CD4-positive, alpha-beta T cell treated with Interleukin-15 for 4 hours (primary cell): Measurements from ENCODE around the gene MED13L.

Source experiments
- DNase-seq: peaks from one replicate; pipeline ENCODE4 v3.0.0-alpha.2; 2020; ENCODE audit warnings: low spot score

The MED13L gene

DNA sequence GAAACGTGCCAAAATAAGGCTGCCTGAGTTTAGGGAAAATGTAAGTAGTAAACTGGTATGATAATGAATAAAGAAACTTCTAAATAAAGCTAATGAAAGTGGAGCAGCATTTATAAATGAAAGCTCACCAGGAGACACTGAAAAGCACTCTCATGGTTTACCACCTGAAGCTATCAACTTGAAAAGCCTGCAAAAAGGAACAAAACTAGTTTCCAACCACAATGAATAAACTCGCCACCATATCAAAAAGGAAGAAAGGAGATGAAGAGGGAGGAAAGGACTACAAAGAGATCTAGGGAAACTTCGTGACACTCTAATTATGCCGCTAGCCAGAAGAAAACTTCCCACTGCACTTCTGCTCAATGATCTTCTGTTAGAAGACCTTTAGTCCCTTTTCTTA, 66.7 kb downstream of the MED13L start:
- DNase-seq: no peak

DNA sequence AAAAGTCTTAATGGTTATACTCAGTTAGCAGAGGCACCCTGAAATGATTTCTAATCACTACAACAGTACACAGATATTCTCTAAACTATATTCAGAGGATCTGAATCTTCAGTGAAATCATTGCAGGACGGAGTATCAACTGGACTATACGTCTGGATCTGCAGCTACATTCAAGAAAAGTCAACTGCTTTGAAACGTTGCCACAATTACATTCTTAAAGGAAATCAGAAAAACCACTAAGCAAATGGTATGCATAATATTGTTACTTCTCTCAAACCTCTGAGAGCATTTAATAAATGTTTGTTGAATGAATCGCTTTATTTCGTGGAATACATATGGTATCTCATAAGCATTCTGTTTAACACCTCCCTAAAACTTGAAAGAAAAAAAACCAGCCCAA, 67.4 kb downstream of the MED13L start:
- DNase-seq: no peak

- DNase-seq: no peak
Observed at GRCh38 chr12:116209503-116209902, 68.0 kb downstream of the MED13L start.

DNA sequence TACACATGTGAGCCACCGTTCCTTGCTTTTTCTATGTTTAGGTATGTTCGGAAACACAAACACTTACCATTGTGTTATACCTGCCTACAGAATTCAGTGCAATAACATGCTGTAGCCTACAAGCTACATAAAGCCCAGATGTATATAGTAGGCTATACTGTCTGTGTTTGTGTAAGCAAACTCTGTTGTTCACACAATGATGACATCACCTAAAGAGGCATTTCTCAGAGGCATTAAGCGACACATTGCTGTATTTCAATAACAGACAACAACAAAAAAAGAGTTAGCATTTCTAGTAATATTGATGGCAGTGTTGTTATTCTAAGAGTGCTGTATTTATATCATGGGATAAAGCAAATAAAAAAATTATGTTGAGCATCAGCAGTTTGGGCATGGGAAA, 70.2 kb downstream of the MED13L start:
- DNase-seq: no peak

DNA sequence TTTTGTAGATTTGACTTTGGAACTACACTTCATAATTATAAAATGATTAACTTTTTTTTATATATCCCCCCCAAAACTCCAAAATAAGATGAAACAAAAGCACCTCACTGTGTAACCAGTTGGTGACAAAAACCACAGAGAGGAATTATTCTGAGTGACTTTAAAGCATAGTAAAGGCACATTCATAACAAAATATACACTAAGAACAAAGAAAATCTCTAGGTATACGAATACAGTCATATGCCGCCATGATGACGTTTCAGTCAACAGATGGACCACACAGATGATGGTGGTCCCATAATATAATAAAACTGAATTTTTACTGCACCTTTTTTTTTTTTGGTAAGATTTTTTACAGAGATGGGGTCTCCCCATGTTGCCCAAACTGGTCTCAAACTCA, 70.7 kb downstream of the MED13L start:
- DNase-seq: no peak

GRCh38 chr12:116204785-116205184, 72.7 kb downstream of the MED13L start:
- DNase-seq: no peak

- no peak for DNase-seq
Observed at GRCh38 chr12:116204169-116204568, 73.3 kb downstream of the MED13L start.

DNA sequence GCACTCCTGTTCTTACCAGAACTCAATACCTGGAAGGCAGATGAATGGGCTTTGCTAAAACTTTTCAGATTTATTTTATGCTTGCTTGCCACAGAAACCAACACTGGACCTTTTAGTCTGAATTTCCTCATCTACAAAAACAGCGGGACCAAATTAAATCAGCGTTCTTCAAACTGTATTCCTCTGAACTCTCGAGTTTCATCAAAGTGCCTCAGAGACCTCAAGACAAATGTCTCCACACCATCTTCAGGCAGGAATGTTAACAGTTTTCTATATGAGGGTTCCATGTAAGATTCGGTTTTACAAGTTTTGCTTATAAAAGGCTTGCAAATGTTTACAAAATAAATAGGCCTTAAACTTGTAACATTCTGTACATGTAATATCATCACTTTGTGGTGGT, 74.6 kb downstream of the MED13L start:
- DNase-seq: no peak

DNA sequence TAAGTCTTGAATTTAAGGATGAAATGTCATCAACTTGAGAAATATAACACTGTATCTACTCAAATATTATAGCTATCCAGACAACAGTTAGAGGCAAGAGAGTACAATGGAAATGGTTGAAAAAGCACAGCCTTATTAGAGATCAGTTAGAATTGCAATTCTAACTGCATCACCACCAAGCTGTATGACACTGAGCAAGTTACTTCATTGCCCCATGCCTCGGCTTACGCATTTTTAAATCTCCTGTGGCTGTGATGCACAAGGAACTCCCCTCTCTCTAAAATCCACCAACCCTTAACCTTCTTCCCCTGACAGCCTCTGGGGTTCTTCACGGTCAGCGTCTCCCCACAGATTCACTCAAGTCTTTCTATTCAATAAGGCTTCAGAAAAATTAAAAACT, 75.1 kb downstream of the MED13L start:
- DNase-seq: no peak

- DNase-seq: no peak
Observed at GRCh38 chr12:116201908-116202307, 75.6 kb downstream of the MED13L start.

- no peak for DNase-seq
Observed at GRCh38 chr12:116201359-116201758, 76.1 kb downstream of the MED13L start.

GRCh38 chr12:116200812-116201211, 76.7 kb downstream of the MED13L start:
- DNase-seq: no peak

DNA sequence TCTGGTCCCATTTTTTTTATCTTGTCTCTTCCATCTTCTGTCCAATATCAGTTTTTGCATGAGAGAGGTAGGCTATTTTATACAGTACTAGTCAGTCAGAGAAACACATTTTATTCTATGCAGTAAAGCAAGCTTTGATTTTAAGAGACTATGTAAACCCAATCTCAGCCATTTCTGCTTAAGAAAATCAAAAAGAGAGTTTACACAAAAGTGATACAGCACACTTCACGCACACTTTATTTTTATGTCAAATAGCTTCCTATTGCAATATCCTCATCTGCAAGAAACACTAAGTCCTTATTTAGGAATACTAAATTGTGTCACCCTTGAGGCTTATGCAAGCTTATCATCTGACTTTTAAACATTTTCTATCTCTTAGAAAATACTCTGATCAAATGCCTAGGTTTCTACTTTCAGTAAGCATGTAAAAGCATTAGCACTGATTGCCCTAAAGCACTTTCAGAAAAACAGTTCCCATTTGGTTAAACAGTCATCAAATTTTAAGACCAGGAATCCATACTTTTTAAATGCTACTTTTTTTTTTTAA, 78.3 kb downstream of the MED13L start:
- no peak for DNase-seq

GRCh38 chr12:116196752-116197718, 80.5 kb downstream of the MED13L start:
- DNase-seq: no peak

DNA sequence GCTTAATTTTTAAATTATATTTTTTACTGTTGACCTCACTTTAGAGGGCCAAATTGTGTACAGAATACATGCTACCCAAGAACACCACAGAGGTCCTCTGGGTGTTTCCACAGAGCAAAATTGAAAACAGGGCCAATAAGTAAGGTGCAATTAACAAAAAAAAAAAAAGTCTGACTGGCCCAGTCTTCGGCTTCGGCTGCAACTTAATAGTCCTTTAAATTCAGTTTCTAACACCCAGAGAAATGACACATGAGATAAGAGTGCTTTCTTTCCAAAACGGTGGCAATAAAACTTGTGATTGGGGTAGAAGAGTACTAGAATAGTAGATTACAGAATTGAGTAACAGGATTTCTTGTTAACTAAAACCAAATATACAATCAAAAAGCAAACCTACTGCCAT, 81.3 kb downstream of the MED13L start:
- DNase-seq: no peak

- DNase-seq: peak; percentile 58
Observed at GRCh38 chr12:116194935-116195431, 82.5 kb downstream of the MED13L start.

GRCh38 chr12:116189692-116190091, 87.8 kb downstream of the MED13L start:
- DNase-seq: no peak

- DNase-seq: no peak
Observed at GRCh38 chr12:116188581-116188980, 88.9 kb downstream of the MED13L start.

- DNase-seq: no peak
Observed at GRCh38 chr12:116187151-116187511, 90.4 kb downstream of the MED13L start.

DNA sequence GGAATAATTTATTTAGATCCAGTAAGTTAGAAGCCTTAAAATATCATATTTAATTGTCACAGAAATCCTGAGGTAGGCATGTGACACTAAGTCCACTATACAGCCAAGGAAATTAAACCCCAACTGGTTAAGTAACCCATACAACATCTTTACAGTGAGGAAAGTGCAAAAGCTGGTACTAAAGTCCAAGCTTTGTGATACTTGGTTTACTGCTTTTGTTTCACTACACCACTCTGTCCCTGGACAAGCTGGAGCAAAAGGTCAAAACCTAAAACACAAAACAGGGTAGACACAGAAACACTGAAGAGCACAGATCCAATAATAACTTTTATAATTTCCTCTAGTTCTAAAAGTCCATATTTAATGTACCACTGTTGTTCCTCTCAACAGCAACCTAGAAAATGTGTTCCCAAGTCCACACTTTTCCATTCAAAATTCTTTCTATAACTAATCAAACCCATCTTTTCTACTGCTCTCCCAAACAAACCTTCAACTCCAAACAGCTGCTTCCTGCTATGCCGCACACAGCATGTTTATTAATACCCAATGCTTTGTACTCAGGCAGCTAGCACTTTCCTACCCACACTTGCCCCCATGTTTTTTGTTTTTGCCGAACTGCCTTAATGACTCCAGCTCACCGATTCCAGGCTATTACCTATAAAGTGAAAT, 90.9 kb downstream of the MED13L start:
- no peak for DNase-seq

DNA sequence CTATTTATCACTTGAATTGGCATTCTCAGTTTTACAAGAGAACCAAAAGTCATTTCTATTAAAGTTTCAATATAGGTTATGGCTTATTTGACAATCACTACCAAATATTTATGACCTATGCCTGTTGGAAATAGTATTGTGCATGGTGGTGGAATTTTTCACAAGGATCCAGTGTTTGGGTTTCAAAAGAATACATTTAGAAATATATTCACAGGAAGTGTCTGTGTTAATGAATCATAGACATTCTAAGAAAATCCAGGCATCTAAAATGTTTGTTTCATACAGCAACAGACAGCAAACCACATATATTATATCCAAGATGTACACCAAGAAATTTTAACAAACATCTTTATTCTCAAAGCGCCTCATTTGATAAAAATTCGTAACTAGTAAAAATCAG, 92.7 kb downstream of the MED13L start:
- peak; percentile 9 for DNase-seq

GRCh38 chr12:116183741-116184141, 93.8 kb downstream of the MED13L start:
- DNase-seq: no peak
